HL-60 (cell line): Measurements from ENCODE around the gene TBC1D16.

Experiments used
- DNase-seq, 2 experiments: peaks; one replicate each; pipeline ENCODE4 v3.0.0-alpha.2; 2010 to 2020; ENCODE audit warnings: low read depth in 1 of 2, low spot score in 1 of 2
- H3K27ac ChIP-seq: fragments of 250-450 bp; sonication (Bioruptor Pico); replicated peaks from 2 replicates; pipeline ENCODE4 v1.5.1; 2020; ENCODE audit warnings: mild to moderate bottlenecking, moderate library complexity
- H3K27me3 ChIP-seq: fragments of 250-450 bp; sonication (Bioruptor Pico); 2 replicates; pipeline ENCODE4 v1.5.1; 2021; ENCODE audit warnings: mild to moderate bottlenecking, moderate library complexity; ENCODE audit not compliant: insufficient read depth, poor library complexity, severe bottlenecking
- H3K4me3 ChIP-seq: replicated peaks from 2 replicates; pipeline ENCODE4 v1.5.1; 2011; ENCODE audit warnings: mild to moderate bottlenecking, control low read depth, low read length; ENCODE audit not compliant: insufficient read depth
- GABPA ChIP-seq: IDR thresholded peaks from 2 replicates; pipeline ENCODE4 v1.6.1; 2012; ENCODE audit warnings: low read depth
- POLR2AphosphoS5 ChIP-seq: IDR thresholded peaks from 2 replicates; pipeline ENCODE4 v1.6.1; 2012; ENCODE audit warnings: low read depth
- SPI1 ChIP-seq: IDR thresholded peaks from 2 replicates; pipeline ENCODE4 v1.6.1; 2012; ENCODE audit warnings: low read depth, mild to moderate bottlenecking, borderline replicate concordance
- TF ChIP-seq, protein P1 (sequence below): IDR thresholded peaks from one replicate; pipeline ENCODE4 v1.5.1; 2011; ENCODE audit warnings: low read length, control low read depth, inconsistent platforms; ENCODE audit not compliant: insufficient read depth
- TF ChIP-seq, protein P2 (sequence below): IDR thresholded peaks from 2 replicates; pipeline ENCODE4 v1.6.1; 2012; ENCODE audit warnings: low read depth; ENCODE audit not compliant: insufficient replicate concordance

Gene TBC1D16

DNA sequence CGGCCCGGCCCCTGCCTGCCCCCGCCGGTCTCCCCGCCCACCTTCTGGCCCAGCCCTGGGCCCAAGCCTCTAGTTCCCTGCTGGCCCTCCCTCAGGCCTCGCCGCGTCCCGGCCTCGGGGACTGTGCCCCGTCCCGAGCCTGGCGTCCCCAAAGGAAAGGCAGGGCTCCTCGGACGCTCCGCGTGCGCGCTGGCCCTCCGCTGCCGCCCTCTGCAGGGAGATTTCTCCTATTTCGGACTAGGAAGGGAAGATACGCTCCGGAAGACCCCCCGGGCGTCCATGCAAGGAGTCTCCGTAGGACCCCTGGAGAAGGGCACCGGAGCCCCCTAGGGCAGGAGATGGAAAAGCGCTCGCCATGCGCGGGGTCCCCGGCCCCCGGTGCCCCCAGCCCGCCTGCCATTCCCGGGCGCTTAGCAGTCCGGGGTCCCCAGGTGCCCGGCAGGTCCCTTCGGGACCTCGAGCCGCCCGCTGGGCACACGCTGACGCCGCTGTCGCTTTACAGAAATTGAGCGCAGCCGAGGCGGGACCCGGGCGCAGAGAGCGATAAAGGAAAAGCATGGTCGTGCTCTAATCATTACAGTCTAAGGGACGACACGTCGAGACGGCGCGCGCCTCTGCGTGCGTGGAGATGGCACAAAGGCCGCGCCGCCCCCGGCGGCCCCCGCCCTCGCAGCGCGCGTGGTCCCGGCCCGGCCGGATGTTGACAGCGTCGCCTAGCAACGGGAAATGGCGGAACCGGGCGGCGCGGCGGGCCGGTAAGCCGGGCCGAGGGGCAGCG, 454 bp upstream of the TBC1D16 start, which contains the start of gene CCDC40:
CCDC40 (plus strand) TSS at position 706 of the 778 bp plus-strand sequence; CDS start at position 727, 21 bp downstream.
- TF ChIP-seq SPI1 (no peak), GABPA (no peak), POLR2AphosphoS5 (no peak)
- TF ChIP-seq, protein P1, sequence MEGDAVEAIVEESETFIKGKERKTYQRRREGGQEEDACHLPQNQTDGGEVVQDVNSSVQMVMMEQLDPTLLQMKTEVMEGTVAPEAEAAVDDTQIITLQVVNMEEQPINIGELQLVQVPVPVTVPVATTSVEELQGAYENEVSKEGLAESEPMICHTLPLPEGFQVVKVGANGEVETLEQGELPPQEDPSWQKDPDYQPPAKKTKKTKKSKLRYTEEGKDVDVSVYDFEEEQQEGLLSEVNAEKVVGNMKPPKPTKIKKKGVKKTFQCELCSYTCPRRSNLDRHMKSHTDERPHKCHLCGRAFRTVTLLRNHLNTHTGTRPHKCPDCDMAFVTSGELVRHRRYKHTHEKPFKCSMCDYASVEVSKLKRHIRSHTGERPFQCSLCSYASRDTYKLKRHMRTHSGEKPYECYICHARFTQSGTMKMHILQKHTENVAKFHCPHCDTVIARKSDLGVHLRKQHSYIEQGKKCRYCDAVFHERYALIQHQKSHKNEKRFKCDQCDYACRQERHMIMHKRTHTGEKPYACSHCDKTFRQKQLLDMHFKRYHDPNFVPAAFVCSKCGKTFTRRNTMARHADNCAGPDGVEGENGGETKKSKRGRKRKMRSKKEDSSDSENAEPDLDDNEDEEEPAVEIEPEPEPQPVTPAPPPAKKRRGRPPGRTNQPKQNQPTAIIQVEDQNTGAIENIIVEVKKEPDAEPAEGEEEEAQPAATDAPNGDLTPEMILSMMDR: no peak
- TF ChIP-seq, protein P2, sequence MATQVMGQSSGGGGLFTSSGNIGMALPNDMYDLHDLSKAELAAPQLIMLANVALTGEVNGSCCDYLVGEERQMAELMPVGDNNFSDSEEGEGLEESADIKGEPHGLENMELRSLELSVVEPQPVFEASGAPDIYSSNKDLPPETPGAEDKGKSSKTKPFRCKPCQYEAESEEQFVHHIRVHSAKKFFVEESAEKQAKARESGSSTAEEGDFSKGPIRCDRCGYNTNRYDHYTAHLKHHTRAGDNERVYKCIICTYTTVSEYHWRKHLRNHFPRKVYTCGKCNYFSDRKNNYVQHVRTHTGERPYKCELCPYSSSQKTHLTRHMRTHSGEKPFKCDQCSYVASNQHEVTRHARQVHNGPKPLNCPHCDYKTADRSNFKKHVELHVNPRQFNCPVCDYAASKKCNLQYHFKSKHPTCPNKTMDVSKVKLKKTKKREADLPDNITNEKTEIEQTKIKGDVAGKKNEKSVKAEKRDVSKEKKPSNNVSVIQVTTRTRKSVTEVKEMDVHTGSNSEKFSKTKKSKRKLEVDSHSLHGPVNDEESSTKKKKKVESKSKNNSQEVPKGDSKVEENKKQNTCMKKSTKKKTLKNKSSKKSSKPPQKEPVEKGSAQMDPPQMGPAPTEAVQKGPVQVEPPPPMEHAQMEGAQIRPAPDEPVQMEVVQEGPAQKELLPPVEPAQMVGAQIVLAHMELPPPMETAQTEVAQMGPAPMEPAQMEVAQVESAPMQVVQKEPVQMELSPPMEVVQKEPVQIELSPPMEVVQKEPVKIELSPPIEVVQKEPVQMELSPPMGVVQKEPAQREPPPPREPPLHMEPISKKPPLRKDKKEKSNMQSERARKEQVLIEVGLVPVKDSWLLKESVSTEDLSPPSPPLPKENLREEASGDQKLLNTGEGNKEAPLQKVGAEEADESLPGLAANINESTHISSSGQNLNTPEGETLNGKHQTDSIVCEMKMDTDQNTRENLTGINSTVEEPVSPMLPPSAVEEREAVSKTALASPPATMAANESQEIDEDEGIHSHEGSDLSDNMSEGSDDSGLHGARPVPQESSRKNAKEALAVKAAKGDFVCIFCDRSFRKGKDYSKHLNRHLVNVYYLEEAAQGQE: no peak
- peak in 1 of 2 experiments; percentile 47 for DNase-seq
- Histone ChIP-seq H3K4me3 (peak within 1 kb of the TSS; percentile 45), H3K27ac (no peak within 1 kb of the TSS), H3K27me3 (peaks cover 39% of the 10 kb centered on the region)

- peak overlapping the region; percentile 34 for H3K4me3 ChIP-seq
- no peak for DNase-seq
- TF ChIP-seq, protein P2: no peak
- TF ChIP-seq GABPA (no peak), POLR2AphosphoS5 (no peak), SPI1 (no peak)
- TF ChIP-seq, protein P1: no peak
- peaks cover 39% of the 10 kb centered on the region for H3K27me3 ChIP-seq
- H3K27ac ChIP-seq: no peak overlapping the region
These were observed 633 bp downstream of the TBC1D16 start for GRCh38 chr17:80034791-80035686.

DNA sequence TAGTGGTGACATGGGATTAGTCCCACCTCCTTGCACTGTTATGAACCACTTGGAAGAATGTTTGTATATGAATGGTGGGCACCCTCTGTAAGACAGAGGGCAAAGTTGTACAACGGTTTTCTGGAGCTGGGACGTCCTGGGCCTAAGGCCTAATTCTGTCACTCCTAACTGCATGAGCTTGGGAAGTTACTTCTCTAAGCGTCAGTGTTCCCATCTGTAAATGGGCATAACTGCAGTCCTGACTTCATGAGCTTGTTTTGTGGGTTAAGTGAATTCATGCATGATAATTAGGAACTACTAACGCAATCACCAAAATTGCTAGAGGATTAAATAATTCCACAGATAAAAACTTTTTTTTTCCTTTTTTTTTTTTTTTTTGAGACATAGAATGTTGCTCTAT, 1.8 kb downstream of the TBC1D16 start:
- H3K27ac ChIP-seq: no peak overlapping the region
- no peak for DNase-seq
- H3K27me3 ChIP-seq: peaks cover 39% of the 10 kb centered on the region
- no peak for TF ChIP-seq GABPA
- TF ChIP-seq SPI1: no peak
- H3K4me3 ChIP-seq: no peak overlapping the region
